ENCODE data around the gene SPEF1. TPM values are rescaled to one million over a fixed set of nuclear protein-coding genes. Genes with fewer than 3 reads are reported as not detected.

SPEF1 gene
- total and polyA plus RNA-seq, 2 of the 13 experiments (the other 11 are each of a cell fraction or from before 2014, with no cell fraction given): 0.11 to 0.27 TPM

DNA sequence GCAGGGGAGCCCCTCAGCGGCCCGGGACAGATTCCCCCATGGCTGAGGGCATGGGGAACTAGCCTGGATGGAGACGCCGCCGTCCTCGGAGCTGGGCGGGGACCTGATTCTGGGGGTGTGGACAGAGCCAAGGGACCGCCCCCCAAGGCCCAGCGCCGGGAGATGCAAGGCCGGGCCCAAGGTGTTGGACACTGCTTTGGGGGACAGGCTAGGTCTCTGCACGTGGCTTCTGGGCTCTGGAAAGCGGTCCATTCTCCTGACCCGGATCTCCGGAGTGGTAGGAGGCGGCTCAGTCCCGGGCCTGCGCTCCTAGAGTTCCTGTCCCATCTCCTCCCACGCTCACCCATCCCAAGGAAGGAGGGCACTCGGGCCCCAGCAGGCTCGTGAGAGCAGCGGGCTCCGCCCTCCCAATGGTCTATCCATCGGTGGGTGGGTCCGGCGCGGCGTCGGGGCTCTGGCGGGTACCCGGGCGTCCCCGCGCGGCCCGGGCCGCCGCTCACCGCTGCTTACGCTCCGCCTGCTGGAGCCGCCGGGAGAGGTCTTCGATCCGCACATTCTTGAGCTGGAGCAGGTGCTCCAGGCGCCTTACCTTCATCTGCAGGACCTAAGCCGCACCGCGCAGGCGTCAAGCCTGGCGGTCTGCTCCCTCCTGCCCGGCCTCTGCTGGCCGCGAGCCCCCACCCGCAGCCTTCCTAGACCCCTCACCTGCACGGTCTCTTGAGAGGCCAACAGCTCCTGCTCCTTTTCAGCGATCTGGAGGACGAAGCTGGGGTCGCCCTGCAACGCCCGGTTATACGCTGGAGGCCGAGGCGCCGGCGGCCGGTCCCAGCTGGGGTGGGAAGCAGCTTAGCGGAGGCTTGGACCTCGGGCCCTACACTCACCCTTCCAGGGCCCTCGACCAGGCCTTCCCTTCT is 3.3 kb downstream of the SPEF1 start (continued):
- peak; percentile 45 for TF ChIP-seq HNRNPK (IDR thresholded peaks at IDR 0.05; ENCODE audit: low read depth, low read length, poor library complexity, severe bottlenecking)
- TF ChIP-seq, protein P1, sequence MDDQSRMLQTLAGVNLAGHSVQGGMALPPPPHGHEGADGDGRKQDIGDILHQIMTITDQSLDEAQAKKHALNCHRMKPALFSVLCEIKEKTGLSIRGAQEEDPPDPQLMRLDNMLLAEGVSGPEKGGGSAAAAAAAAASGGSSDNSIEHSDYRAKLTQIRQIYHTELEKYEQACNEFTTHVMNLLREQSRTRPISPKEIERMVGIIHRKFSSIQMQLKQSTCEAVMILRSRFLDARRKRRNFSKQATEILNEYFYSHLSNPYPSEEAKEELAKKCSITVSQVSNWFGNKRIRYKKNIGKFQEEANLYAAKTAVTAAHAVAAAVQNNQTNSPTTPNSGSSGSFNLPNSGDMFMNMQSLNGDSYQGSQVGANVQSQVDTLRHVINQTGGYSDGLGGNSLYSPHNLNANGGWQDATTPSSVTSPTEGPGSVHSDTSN (CRISPR knock-in tag; IDR thresholded peaks at IDR 0.05; ENCODE audit: borderline replicate concordance): no peak
- TF ChIP-seq ZNF660 (CRISPR knock-in tag; IDR thresholded peaks at IDR 0.05; ENCODE audit: borderline replicate concordance, low read depth): no peak
- no peak for TF ChIP-seq FOXJ3 (CRISPR knock-in tag; IDR thresholded peaks at IDR 0.05; ENCODE audit: borderline replicate concordance)
- no peak for TF ChIP-seq MEIS1 (CRISPR knock-in tag; IDR thresholded peaks at IDR 0.05; ENCODE audit: borderline replicate concordance)
- peak; percentile 57; the same call in 1 of the 2 replicates for TF ChIP-seq SAFB2 (CRISPR knock-in tag; IDR thresholded peaks at IDR 0.05; ENCODE audit: borderline replicate concordance, low read depth)
- TF ChIP-seq RAD21 (CRISPR knock-in tag; IDR thresholded peaks at IDR 0.05): no peak
- peak; percentile 29; the same call in 1 of the 2 replicates for TF ChIP-seq ZNF629 (CRISPR knock-in tag; conservative IDR thresholded peaks at IDR 0.05)
- TF ChIP-seq ZNF143 (CRISPR knock-in tag; IDR thresholded peaks at IDR 0.05): peak; percentile 4; the same call in 1 of the 2 replicates
- TF ChIP-seq SRSF1 (optimal IDR thresholded peaks at IDR 0.05; ENCODE audit: low read depth, low read length): peak; percentile 68
- no peak for TF ChIP-seq NCOA5 (CRISPR knock-in tag; IDR thresholded peaks at IDR 0.05)
- peak; percentile 33; the same call in 1 of the 2 replicates for TF ChIP-seq SP4 (CRISPR knock-in tag; IDR thresholded peaks at IDR 0.05)
- peak; percentile 6; the same call in 1 of the 2 replicates for TF ChIP-seq ZSCAN25 (CRISPR knock-in tag; IDR thresholded peaks at IDR 0.05)
- no peak for TF ChIP-seq ZFP36L2 (CRISPR knock-in tag; IDR thresholded peaks at IDR 0.05)
- TF ChIP-seq FOXC1 (CRISPR knock-in tag; IDR thresholded peaks at IDR 0.05; ENCODE audit: borderline replicate concordance): no peak; the same call in 1 of the 2 replicates
- TF ChIP-seq ZFY (CRISPR knock-in tag; IDR thresholded peaks at IDR 0.05): peak; percentile 45; the same call in 1 of the 2 replicates
- no peak for TF ChIP-seq FOSL2 (CRISPR knock-in tag; IDR thresholded peaks at IDR 0.05)
- TF ChIP-seq ZNF598 (CRISPR knock-in tag; IDR thresholded peaks at IDR 0.05; ENCODE audit: borderline replicate concordance): 0 out of 2 replicates have a peak, but pooled peaks have one; percentile 77
- TF ChIP-seq CC2D1A (CRISPR knock-in tag; IDR thresholded peaks at IDR 0.05): no peak
- 0 out of 2 replicates have a peak, but pooled peaks have one; percentile 65 for TF ChIP-seq ZNF30 (CRISPR knock-in tag; IDR thresholded peaks at IDR 0.05)
- TF ChIP-seq PCBP2 (optimal IDR thresholded peaks at IDR 0.05; ENCODE audit: low read depth, low read length, poor library complexity, severe bottlenecking): no peak
- 0 out of 2 replicates have a peak, but pooled peaks have one; percentile 77 for TF ChIP-seq NFKB2 (CRISPR knock-in tag; IDR thresholded peaks at IDR 0.05; ENCODE audit: borderline replicate concordance)
- TF ChIP-seq SAP130 (CRISPR knock-in tag; IDR thresholded peaks at IDR 0.05; ENCODE audit: low read depth): no peak; the same call in 1 of the 2 replicates
- TF ChIP-seq ZSCAN9 (CRISPR knock-in tag; IDR thresholded peaks at IDR 0.05; ENCODE audit: borderline replicate concordance): no peak
- no peak; the same call in 1 of the 2 replicates for TF ChIP-seq RNF2 (conservative IDR thresholded peaks at IDR 0.05; ENCODE audit: low read depth)
- no peak for TF ChIP-seq NFE2L2 (IDR thresholded peaks at IDR 0.05; ENCODE audit: low read length)
